ENCODE data around the gene MS4A4E.

- TF ChIP-seq CTCF (IDR thresholded peaks at IDR 0.05; ENCODE audit: insufficient read depth, low read length, poor library complexity, severe bottlenecking), result no peak
- no peak for TF ChIP-seq EZH2phosphoT487 (conservative IDR thresholded peaks at IDR 0.05; ENCODE audit: low read length)
These were observed at the start of gene MS4A4E for GRCh38 chr11:60242740-60243239.

Data from SU-DHL-6 (cell line).